GM12878 (cell line): ENCODE results near the gene CCSER1.
A peak's percentile ranks its signal among the peaks of the same experiment; 100 is the strongest.

Source experiments
- EZH2 ChIP-seq: IDR thresholded peaks from 2 replicates; pipeline ENCODE4 v1.6.1; 2012; ENCODE audit warnings: low read depth, mild to moderate bottlenecking, control low read depth, inconsistent platforms, low read length, borderline replicate concordance; ENCODE audit not compliant: control insufficient read depth
- POLR2A ChIP-seq: IDR thresholded peaks from 2 replicates; pipeline ENCODE4 v1.6.1; 2011; ENCODE audit warnings: low read depth, mild to moderate bottlenecking, low read length
- POLR2AphosphoS2 ChIP-seq: IDR thresholded peaks from 2 replicates; pipeline ENCODE4 v1.6.1; 2011; ENCODE audit warnings: low read depth, mild to moderate bottlenecking, low read length, improper control_type of control experiment, moderate library complexity
- ZNF217 ChIP-seq: fragments of 450-650 bp; IDR thresholded peaks from 2 replicates; pipeline ENCODE4 v1.6.1; 2017; ENCODE audit warnings: antibody characterized with exemption, mild to moderate bottlenecking
- ZNF687 ChIP-seq: fragments of 450-650 bp; IDR thresholded peaks from 2 replicates; pipeline ENCODE4 v1.6.1; 2017; ENCODE audit warnings: mild to moderate bottlenecking, moderate library complexity
- TF ChIP-seq, protein P1 (sequence below): IDR thresholded peaks from 2 replicates; pipeline ENCODE4 v1.6.1; 2012; ENCODE audit warnings: mild to moderate bottlenecking, low read depth, low read length
- TF ChIP-seq, protein P2 (sequence below), 3 experiments: IDR thresholded peaks in 2 of 3; conservative IDR thresholded peaks in 1 of 3; 2 replicates each; pipeline ENCODE4 v1.5.1; 2011; ENCODE audit warnings: low read depth in 3 of 3, low read length in 3 of 3, mild to moderate bottlenecking in 3 of 3, control low read depth in 2 of 3, moderate library complexity in 2 of 3, inconsistent platforms in 1 of 3, mixed read lengths in 1 of 3; ENCODE audit not compliant: control insufficient read depth in 2 of 3, insufficient read depth in 1 of 3; ENCODE audit errors: extremely low read depth in 1 of 3

- TF ChIP-seq, protein P1, sequence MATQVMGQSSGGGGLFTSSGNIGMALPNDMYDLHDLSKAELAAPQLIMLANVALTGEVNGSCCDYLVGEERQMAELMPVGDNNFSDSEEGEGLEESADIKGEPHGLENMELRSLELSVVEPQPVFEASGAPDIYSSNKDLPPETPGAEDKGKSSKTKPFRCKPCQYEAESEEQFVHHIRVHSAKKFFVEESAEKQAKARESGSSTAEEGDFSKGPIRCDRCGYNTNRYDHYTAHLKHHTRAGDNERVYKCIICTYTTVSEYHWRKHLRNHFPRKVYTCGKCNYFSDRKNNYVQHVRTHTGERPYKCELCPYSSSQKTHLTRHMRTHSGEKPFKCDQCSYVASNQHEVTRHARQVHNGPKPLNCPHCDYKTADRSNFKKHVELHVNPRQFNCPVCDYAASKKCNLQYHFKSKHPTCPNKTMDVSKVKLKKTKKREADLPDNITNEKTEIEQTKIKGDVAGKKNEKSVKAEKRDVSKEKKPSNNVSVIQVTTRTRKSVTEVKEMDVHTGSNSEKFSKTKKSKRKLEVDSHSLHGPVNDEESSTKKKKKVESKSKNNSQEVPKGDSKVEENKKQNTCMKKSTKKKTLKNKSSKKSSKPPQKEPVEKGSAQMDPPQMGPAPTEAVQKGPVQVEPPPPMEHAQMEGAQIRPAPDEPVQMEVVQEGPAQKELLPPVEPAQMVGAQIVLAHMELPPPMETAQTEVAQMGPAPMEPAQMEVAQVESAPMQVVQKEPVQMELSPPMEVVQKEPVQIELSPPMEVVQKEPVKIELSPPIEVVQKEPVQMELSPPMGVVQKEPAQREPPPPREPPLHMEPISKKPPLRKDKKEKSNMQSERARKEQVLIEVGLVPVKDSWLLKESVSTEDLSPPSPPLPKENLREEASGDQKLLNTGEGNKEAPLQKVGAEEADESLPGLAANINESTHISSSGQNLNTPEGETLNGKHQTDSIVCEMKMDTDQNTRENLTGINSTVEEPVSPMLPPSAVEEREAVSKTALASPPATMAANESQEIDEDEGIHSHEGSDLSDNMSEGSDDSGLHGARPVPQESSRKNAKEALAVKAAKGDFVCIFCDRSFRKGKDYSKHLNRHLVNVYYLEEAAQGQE = no peak
- TF ChIP-seq ZNF687 = no peak
- TF ChIP-seq, protein P2, sequence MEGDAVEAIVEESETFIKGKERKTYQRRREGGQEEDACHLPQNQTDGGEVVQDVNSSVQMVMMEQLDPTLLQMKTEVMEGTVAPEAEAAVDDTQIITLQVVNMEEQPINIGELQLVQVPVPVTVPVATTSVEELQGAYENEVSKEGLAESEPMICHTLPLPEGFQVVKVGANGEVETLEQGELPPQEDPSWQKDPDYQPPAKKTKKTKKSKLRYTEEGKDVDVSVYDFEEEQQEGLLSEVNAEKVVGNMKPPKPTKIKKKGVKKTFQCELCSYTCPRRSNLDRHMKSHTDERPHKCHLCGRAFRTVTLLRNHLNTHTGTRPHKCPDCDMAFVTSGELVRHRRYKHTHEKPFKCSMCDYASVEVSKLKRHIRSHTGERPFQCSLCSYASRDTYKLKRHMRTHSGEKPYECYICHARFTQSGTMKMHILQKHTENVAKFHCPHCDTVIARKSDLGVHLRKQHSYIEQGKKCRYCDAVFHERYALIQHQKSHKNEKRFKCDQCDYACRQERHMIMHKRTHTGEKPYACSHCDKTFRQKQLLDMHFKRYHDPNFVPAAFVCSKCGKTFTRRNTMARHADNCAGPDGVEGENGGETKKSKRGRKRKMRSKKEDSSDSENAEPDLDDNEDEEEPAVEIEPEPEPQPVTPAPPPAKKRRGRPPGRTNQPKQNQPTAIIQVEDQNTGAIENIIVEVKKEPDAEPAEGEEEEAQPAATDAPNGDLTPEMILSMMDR (IDR thresholded peaks at IDR 0.05 in 2 of 3, conservative IDR thresholded peaks at IDR 0.05 in 1 of 3; ENCODE audit: control insufficient read depth in 2 of 3, extremely low read depth in 1 of 3, insufficient read depth in 1 of 3, low read depth in 3 of 3, low read length in 3 of 3) = peak in 2 of 3 experiments; percentile 37 to 40; a peak in 4 of 6 replicates
- TF ChIP-seq POLR2A = no peak
- no peak for TF ChIP-seq ZNF217
- TF ChIP-seq POLR2AphosphoS2 = no peak
- no peak for TF ChIP-seq EZH2
Observed at GRCh38 chr4:90120037-90120436, 7.2 kb upstream of the CCSER1 start.
